ENCODE data around the gene EPG5.

The EPG5 gene

GRCh38 chr18:45845410-45845809 lies 121.7 kb downstream of the EPG5 start:
- H3K4me3 ChIP-seq (ENCODE audit: low read length in 2 of 2): no peak overlapping the region
- H2BK12ac ChIP-seq (ENCODE audit: low read length): no peak overlapping the region
- no peaks in the 10 kb centered on the region for H3K79me1 ChIP-seq (ENCODE audit: low read depth, low read length)
- no peak overlapping the region for H3K4ac ChIP-seq (ENCODE audit: low read length)
- H3K9me3 ChIP-seq (replicated peaks in 1 of 2; ENCODE audit: control insufficient read depth in 2 of 2, insufficient read depth in 1 of 2, low read depth in 1 of 2, low read length in 2 of 2): no peaks in the 10 kb centered on the region
- no peak overlapping the region for H2AK5ac ChIP-seq (ENCODE audit: low read depth, low read length)
- no peak overlapping the region for H4K8ac ChIP-seq (ENCODE audit: low read depth, low read length)
- H2BK15ac ChIP-seq (ENCODE audit: low read length): no peak overlapping the region
- H3K9ac ChIP-seq (ENCODE audit: low read depth, low read length, poor library complexity): no peak overlapping the region
- no peak overlapping the region for H2BK5ac ChIP-seq (ENCODE audit: low read length)
- H3K36me3 ChIP-seq (replicated peaks in 1 of 2; ENCODE audit: control insufficient read depth in 2 of 2, insufficient read depth in 2 of 2, low read length in 2 of 2): peaks cover 2 to 12% of the 10 kb centered on the region in 2 donors
- H3K27ac ChIP-seq (replicated peaks; ENCODE audit: low read length): no peak overlapping the region
- DNase-seq (ENCODE audit: low spot score): no peak
- H3K23ac ChIP-seq (ENCODE audit: low read depth, low read length, poor library complexity): no peak overlapping the region
- no peak overlapping the region for H3K14ac ChIP-seq (ENCODE audit: low read length)
- no peak overlapping the region for H2AFZ ChIP-seq (ENCODE audit: low read length)
- no peaks in the 10 kb centered on the region for H3K27me3 ChIP-seq (ENCODE audit: control insufficient read depth in 3 of 3, insufficient read depth in 3 of 3, low read depth in 1 of 3, low read length in 3 of 3)
- H2BK120ac ChIP-seq (ENCODE audit: low read depth, low read length): no peak overlapping the region
- no peak overlapping the region for H4K91ac ChIP-seq (ENCODE audit: low read depth, low read length, poor library complexity)
- no peaks in the 10 kb centered on the region for H3K4me1 ChIP-seq (ENCODE audit: control insufficient read depth in 2 of 2, insufficient read depth in 1 of 2, low read depth in 1 of 2, low read length in 2 of 2)
- H3K18ac ChIP-seq (ENCODE audit: low read length): no peak overlapping the region
- H3K4me2 ChIP-seq (ENCODE audit: insufficient read depth, low read length, poor library complexity, severe bottlenecking): no peak overlapping the region
- no CpG with 5 or more reads among the region's 8 CpGs for WGBS, 2 donors (ENCODE audit: extremely low coverage in 2 of 2, insufficient read length in 2 of 2, insufficient replicate concordance in 1 of 2)

- H3K79me1 ChIP-seq (ENCODE audit: low read depth, low read length): no peaks in the 10 kb centered on the region
- no peak overlapping the region for H3K4me2 ChIP-seq (ENCODE audit: insufficient read depth, low read length, poor library complexity, severe bottlenecking)
- no peak overlapping the region for H2AFZ ChIP-seq (ENCODE audit: low read length)
- no peak overlapping the region for H2AK5ac ChIP-seq (ENCODE audit: low read depth, low read length)
- H2BK15ac ChIP-seq (ENCODE audit: low read length): no peak overlapping the region
- H3K23ac ChIP-seq (ENCODE audit: low read depth, low read length, poor library complexity): no peak overlapping the region
- DNase-seq (ENCODE audit: low spot score): no peak
- WGBS, 2 donors (ENCODE audit: extremely low coverage in 2 of 2, insufficient read length in 2 of 2, insufficient replicate concordance in 1 of 2): no CpG with 5 or more reads among the region's 7 CpGs
- H3K4me3 ChIP-seq (ENCODE audit: low read length in 2 of 2): no peak overlapping the region
- H4K91ac ChIP-seq (ENCODE audit: low read depth, low read length, poor library complexity): no peak overlapping the region
- no peak overlapping the region for H3K14ac ChIP-seq (ENCODE audit: low read length)
- H3K27ac ChIP-seq (replicated peaks; ENCODE audit: low read length): no peak overlapping the region
- H3K4ac ChIP-seq (ENCODE audit: low read length): no peak overlapping the region
- H2BK5ac ChIP-seq (ENCODE audit: low read length): no peak overlapping the region
- no peak overlapping the region for H3K18ac ChIP-seq (ENCODE audit: low read length)
- H3K9me3 ChIP-seq (replicated peaks in 1 of 2; ENCODE audit: control insufficient read depth in 2 of 2, insufficient read depth in 1 of 2, low read depth in 1 of 2, low read length in 2 of 2): no peaks in the 10 kb centered on the region
- H3K27me3 ChIP-seq (ENCODE audit: control insufficient read depth in 3 of 3, insufficient read depth in 3 of 3, low read depth in 1 of 3, low read length in 3 of 3): peaks cover 0 to under 1% (median 0%) of the 10 kb centered on the region in 3 experiments
- H2BK12ac ChIP-seq (ENCODE audit: low read length): no peak overlapping the region
- H2BK120ac ChIP-seq (ENCODE audit: low read depth, low read length): no peak overlapping the region
- no peaks in the 10 kb centered on the region for H3K4me1 ChIP-seq (ENCODE audit: control insufficient read depth in 2 of 2, insufficient read depth in 1 of 2, low read depth in 1 of 2, low read length in 2 of 2)
- H3K9ac ChIP-seq (ENCODE audit: low read depth, low read length, poor library complexity): no peak overlapping the region
- peaks cover 1 to 8% of the 10 kb centered on the region in 2 donors for H3K36me3 ChIP-seq (replicated peaks in 1 of 2; ENCODE audit: control insufficient read depth in 2 of 2, insufficient read depth in 2 of 2, low read length in 2 of 2)
- no peak overlapping the region for H4K8ac ChIP-seq (ENCODE audit: low read depth, low read length)
These were observed 122.2 kb downstream of the EPG5 start for GRCh38 chr18:45844938-45845337.

GRCh38 chr18:45843019-45843418 lies 124.1 kb downstream of the EPG5 start:
- H3K4me2 ChIP-seq (ENCODE audit: insufficient read depth, low read length, poor library complexity, severe bottlenecking): no peak overlapping the region
- no peak overlapping the region for H3K18ac ChIP-seq (ENCODE audit: low read length)
- H3K14ac ChIP-seq (ENCODE audit: low read length): no peak overlapping the region
- no peak overlapping the region for H3K23ac ChIP-seq (ENCODE audit: low read depth, low read length, poor library complexity)
- H2AFZ ChIP-seq (ENCODE audit: low read length): no peak overlapping the region
- no peaks in the 10 kb centered on the region for H3K4me1 ChIP-seq (ENCODE audit: control insufficient read depth in 2 of 2, insufficient read depth in 1 of 2, low read depth in 1 of 2, low read length in 2 of 2)
- H3K9ac ChIP-seq (ENCODE audit: low read depth, low read length, poor library complexity): no peak overlapping the region
- no peak overlapping the region for H2AK5ac ChIP-seq (ENCODE audit: low read depth, low read length)
- H2BK15ac ChIP-seq (ENCODE audit: low read length): no peak overlapping the region
- no peak overlapping the region for H2BK12ac ChIP-seq (ENCODE audit: low read length)
- no peak overlapping the region for H2BK5ac ChIP-seq (ENCODE audit: low read length)
- no peak overlapping the region for H4K8ac ChIP-seq (ENCODE audit: low read depth, low read length)
- H3K27ac ChIP-seq (replicated peaks; ENCODE audit: low read length): no peak overlapping the region
- no peaks in the 10 kb centered on the region for H3K36me3 ChIP-seq (replicated peaks in 1 of 2; ENCODE audit: control insufficient read depth in 2 of 2, insufficient read depth in 2 of 2, low read length in 2 of 2)
- H3K27me3 ChIP-seq (ENCODE audit: control insufficient read depth in 3 of 3, insufficient read depth in 3 of 3, low read depth in 1 of 3, low read length in 3 of 3): peaks cover 2 to 14% (median 7%) of the 10 kb centered on the region in 3 experiments
- peaks cover 0 to 4% of the 10 kb centered on the region in 2 donors for H3K9me3 ChIP-seq (replicated peaks in 1 of 2; ENCODE audit: control insufficient read depth in 2 of 2, insufficient read depth in 1 of 2, low read depth in 1 of 2, low read length in 2 of 2)
- no peak overlapping the region for H2BK120ac ChIP-seq (ENCODE audit: low read depth, low read length)
- no peak overlapping the region for H3K4me3 ChIP-seq (ENCODE audit: low read length in 2 of 2)
- no peak for DNase-seq (ENCODE audit: low spot score)
- no CpG with 5 or more reads among the region's 9 CpGs for WGBS, 2 donors (ENCODE audit: extremely low coverage in 2 of 2, insufficient read length in 2 of 2, insufficient replicate concordance in 1 of 2)
- H4K91ac ChIP-seq (ENCODE audit: low read depth, low read length, poor library complexity): no peak overlapping the region
- no peak overlapping the region for H3K4ac ChIP-seq (ENCODE audit: low read length)
- no peaks in the 10 kb centered on the region for H3K79me1 ChIP-seq (ENCODE audit: low read depth, low read length)

- H3K14ac ChIP-seq (ENCODE audit: low read length): no peak overlapping the region
- no peak overlapping the region for H2AK5ac ChIP-seq (ENCODE audit: low read depth, low read length)
- no peak overlapping the region for H4K91ac ChIP-seq (ENCODE audit: low read depth, low read length, poor library complexity)
- H3K4me3 ChIP-seq (ENCODE audit: low read length in 2 of 2): no peak overlapping the region
- no peak overlapping the region for H2BK15ac ChIP-seq (ENCODE audit: low read length)
- no peak overlapping the region for H2BK120ac ChIP-seq (ENCODE audit: low read depth, low read length)
- no peak overlapping the region for H2BK12ac ChIP-seq (ENCODE audit: low read length)
- no peak overlapping the region for H3K18ac ChIP-seq (ENCODE audit: low read length)
- no peak overlapping the region for H3K27ac ChIP-seq (replicated peaks; ENCODE audit: low read length)
- peaks cover 0 to 5% of the 10 kb centered on the region in 2 donors for H3K9me3 ChIP-seq (replicated peaks in 1 of 2; ENCODE audit: control insufficient read depth in 2 of 2, insufficient read depth in 1 of 2, low read depth in 1 of 2, low read length in 2 of 2)
- H3K9ac ChIP-seq (ENCODE audit: low read depth, low read length, poor library complexity): no peak overlapping the region
- H3K4ac ChIP-seq (ENCODE audit: low read length): no peak overlapping the region
- H3K36me3 ChIP-seq (replicated peaks in 1 of 2; ENCODE audit: control insufficient read depth in 2 of 2, insufficient read depth in 2 of 2, low read length in 2 of 2): no peaks in the 10 kb centered on the region
- no peak overlapping the region for H3K4me2 ChIP-seq (ENCODE audit: insufficient read depth, low read length, poor library complexity, severe bottlenecking)
- H3K23ac ChIP-seq (ENCODE audit: low read depth, low read length, poor library complexity): no peak overlapping the region
- H4K8ac ChIP-seq (ENCODE audit: low read depth, low read length): no peak overlapping the region
- no CpG with 5 or more reads among the region's 12 CpGs for WGBS, 2 donors (ENCODE audit: extremely low coverage in 2 of 2, insufficient read length in 2 of 2, insufficient replicate concordance in 1 of 2)
- H3K79me1 ChIP-seq (ENCODE audit: low read depth, low read length): no peaks in the 10 kb centered on the region
- no peak overlapping the region for H2BK5ac ChIP-seq (ENCODE audit: low read length)
- H3K4me1 ChIP-seq (ENCODE audit: control insufficient read depth in 2 of 2, insufficient read depth in 1 of 2, low read depth in 1 of 2, low read length in 2 of 2): peaks cover 0 to 2% of the 10 kb centered on the region in 2 donors
- H2AFZ ChIP-seq (ENCODE audit: low read length): no peak overlapping the region
- no peak for DNase-seq (ENCODE audit: low spot score)
- H3K27me3 ChIP-seq (ENCODE audit: control insufficient read depth in 3 of 3, insufficient read depth in 3 of 3, low read depth in 1 of 3, low read length in 3 of 3): peaks cover 4 to 25% (median 18%) of the 10 kb centered on the region in 3 experiments
These were observed 125.2 kb downstream of the EPG5 start for GRCh38 chr18:45841765-45842442.
